Liver (tissue), 9 donors: ENCODE measurements around the gene GREB1L. TPM values are rescaled to one million over a fixed set of nuclear protein-coding genes. Genes with fewer than 3 reads are reported as not detected.
"Not testable (repeated sequence)": the region's sequence is repeated elsewhere in the genome, so short reads cannot be mapped to it uniquely, and the experiment has no call there.

ENCODE experiments used
- DNase-seq: peaks from one replicate; pipeline ENCODE4 v3.0.0-alpha.2; 2017; ENCODE audit warnings: low spot score
- H3K27ac ChIP-seq, 2 donors: one replicate each; pipeline ENCODE4 v1.7.0; 2013; ENCODE audit warnings: inconsistent platforms in 2 of 2, low read length in 2 of 2, control low read depth in 1 of 2, low read depth in 1 of 2, mild to moderate bottlenecking in 1 of 2
- H3K27me3 ChIP-seq, 4 donors: one replicate each; pipeline versions ENCODE4 v1.6.1 to v1.7.0; 2013; ENCODE audit warnings: low read length in 3 of 4, inconsistent platforms in 1 of 4, mild to moderate bottlenecking in 1 of 4, moderate library complexity in 1 of 4; ENCODE audit not compliant: control insufficient read depth in 4 of 4, insufficient read depth in 4 of 4
- H3K36me3 ChIP-seq, 4 donors: one replicate each; pipeline versions ENCODE4 v1.6.1 to v1.7.0; 2013; ENCODE audit warnings: low read length in 3 of 4, mild to moderate bottlenecking in 3 of 4, low read depth in 1 of 4, moderate library complexity in 1 of 4; ENCODE audit not compliant: control insufficient read depth in 4 of 4, insufficient read depth in 3 of 4
- H3K4me1 ChIP-seq, 4 donors: one replicate each; pipeline versions ENCODE4 v1.6.1 to v1.7.0; 2013; ENCODE audit warnings: low read length in 3 of 4, mild to moderate bottlenecking in 3 of 4, moderate library complexity in 1 of 4; ENCODE audit not compliant: control insufficient read depth in 4 of 4, insufficient read depth in 4 of 4
- H3K4me3 ChIP-seq, 3 donors: one replicate each; pipeline versions ENCODE4 v1.6.1 to v1.7.0; 2013; ENCODE audit warnings: low read length in 3 of 3, control low read depth in 1 of 3, low read depth in 1 of 3, mild to moderate bottlenecking in 1 of 3
- H3K9ac ChIP-seq, 2 donors: one replicate each; pipeline ENCODE4 v1.7.0; 2013; ENCODE audit warnings: low read length in 2 of 2, mild to moderate bottlenecking in 2 of 2, moderate library complexity in 2 of 2, control low read depth in 1 of 2, low read depth in 1 of 2
- H3K9me3 ChIP-seq, 4 donors: one replicate each; pipeline versions ENCODE4 v1.6.1 to v1.7.0; 2013; ENCODE audit warnings: low read length in 3 of 4; ENCODE audit not compliant: control insufficient read depth in 4 of 4
- ATF3 ChIP-seq: IDR thresholded peaks from 2 replicates; pipeline ENCODE4 v1.6.1; 2016; ENCODE audit warnings: antibody characterized with exemption
- CTCF ChIP-seq: fragments of 150-350 bp; IDR thresholded peaks from 2 replicates; pipeline ENCODE4 v1.5.1; 2017; ENCODE audit warnings: improper control_type of control experiment, low read depth, low read length; ENCODE audit not compliant: missing input control
- EGR1 ChIP-seq, 2 donors: IDR thresholded peaks; 2 replicates each; pipeline ENCODE4 v1.6.1; 2016 to 2018; ENCODE audit warnings: antibody characterized with exemption in 2 of 2, low read depth in 2 of 2
- FOXA1 ChIP-seq: IDR thresholded peaks from 2 replicates; pipeline ENCODE4 v1.6.1; 2016; ENCODE audit warnings: antibody characterized with exemption
- GABPA ChIP-seq, 2 donors: IDR thresholded peaks in 1 of 2; conservative IDR thresholded peaks in 1 of 2; 2 replicates each; pipeline ENCODE4 v1.6.1; 2016; ENCODE audit warnings: antibody characterized with exemption in 2 of 2, mild to moderate bottlenecking in 1 of 2, moderate library complexity in 1 of 2
- HNF4A ChIP-seq, 2 donors: conservative IDR thresholded peaks; 2 replicates each; pipeline ENCODE4 v1.6.1; 2016; ENCODE audit warnings: antibody characterized with exemption in 2 of 2, mild to moderate bottlenecking in 2 of 2
- HNF4G ChIP-seq: IDR thresholded peaks from 2 replicates; pipeline ENCODE4 v1.6.1; 2016; ENCODE audit warnings: antibody characterized with exemption
- JUND ChIP-seq, 2 donors: IDR thresholded peaks; 2 replicates each; pipeline ENCODE4 v1.6.1; 2016; ENCODE audit warnings: antibody characterized with exemption in 2 of 2
- MAX ChIP-seq: IDR thresholded peaks from 2 replicates; pipeline ENCODE4 v1.6.1; 2016; ENCODE audit warnings: antibody characterized with exemption
- NR2F2 ChIP-seq: IDR thresholded peaks from 2 replicates; pipeline ENCODE4 v1.6.1; 2016; ENCODE audit warnings: antibody characterized with exemption
- RAD21 ChIP-seq, 2 donors: IDR thresholded peaks; 2 replicates each; pipeline ENCODE4 v1.6.1; 2016; ENCODE audit warnings: antibody characterized with exemption in 2 of 2, mild to moderate bottlenecking in 2 of 2
- REST ChIP-seq: IDR thresholded peaks from 2 replicates; pipeline ENCODE4 v1.6.1; 2016; ENCODE audit warnings: antibody characterized with exemption, mild to moderate bottlenecking
- RXRA ChIP-seq, 2 donors: IDR thresholded peaks; 2 replicates each; pipeline ENCODE4 v1.6.1; 2017 to 2018; ENCODE audit warnings: antibody characterized with exemption in 2 of 2, mild to moderate bottlenecking in 1 of 2
- SP1 ChIP-seq: IDR thresholded peaks from 2 replicates; pipeline ENCODE4 v1.6.1; 2018; ENCODE audit warnings: antibody characterized with exemption, mild to moderate bottlenecking
- TAF1 ChIP-seq: conservative IDR thresholded peaks from 2 replicates; pipeline ENCODE4 v1.6.1; 2016; ENCODE audit warnings: antibody characterized with exemption, mild to moderate bottlenecking
- YY1 ChIP-seq: IDR thresholded peaks from 2 replicates; pipeline ENCODE4 v1.6.1; 2016; ENCODE audit warnings: antibody characterized with exemption, mild to moderate bottlenecking
- ZBTB33 ChIP-seq: IDR thresholded peaks from 2 replicates; pipeline ENCODE4 v1.6.1; 2016; ENCODE audit warnings: antibody characterized with exemption
- WGBS: extraction: QIAGEN DNeasy Blood & Tissue Kit; methylation state at CpG from one replicate; pipeline ENCODE4 v1.1.7; 2013; 5-methylcytosine and 5-hydroxymethylcytosine counted together
- polyA plus RNA-seq, 2 donors: library from polyadenylated mRNA; stranded (reverse) in 1 of 2; unstranded in 1 of 2; fragments of 200-250 nt in 1 of 2; fragments of >200 nt in 1 of 2; fragmentation: Nextera tagmentation in 1 of 2; extraction: Ambion mirVana in 1 of 2; gene quantifications; one replicate each; pipeline versions ENCODE4 v1.2.1 to v1.2.3, GENCODE V29; 2013 to 2015
- total RNA-seq, 2 donors: library from RNA; depleted of rRNA; stranded (reverse); fragments of >200 nt; gene quantifications; one replicate each; pipeline ENCODE4 v1.2.3, GENCODE V29; 2014
- donor health status: healthy.
- donor health status: healthy.
- donor health status: healthy.
- donor health status: healthy.
- donor health status: healthy.

The GREB1L gene
- total and polyA plus RNA-seq, 4 donors = 1.2 to 13.1 (median 3.0) TPM

GRCh38 chr18:21313576-21313975 is 71.5 kb downstream of the GREB1L start:
- H3K9me3 ChIP-seq = no peaks in the 10 kb centered on the region
- no peak for TF ChIP-seq SP1
- no peak for TF ChIP-seq GABPA (IDR thresholded peaks at IDR 0.05 in 1 of 2, conservative IDR thresholded peaks at IDR 0.05 in 1 of 2)
- no peak for TF ChIP-seq ZBTB33
- no peak for TF ChIP-seq EGR1 (IDR thresholded peaks at IDR 0.05; ENCODE audit: low read depth in 2 of 2)
- no peak for TF ChIP-seq FOXA1
- no peak for TF ChIP-seq RAD21 (IDR thresholded peaks at IDR 0.05)
- TF ChIP-seq CTCF = no peak
- TF ChIP-seq MAX = no peak
- no peak for TF ChIP-seq HNF4A (conservative IDR thresholded peaks at IDR 0.05)
- no peak for TF ChIP-seq JUND (IDR thresholded peaks at IDR 0.05)
- no peak for TF ChIP-seq ATF3
- no peak for TF ChIP-seq RXRA (IDR thresholded peaks at IDR 0.05)
- no peak for TF ChIP-seq NR2F2
- TF ChIP-seq TAF1 = no peak
- TF ChIP-seq REST = no peak
- TF ChIP-seq YY1 = no peak
- no peak for TF ChIP-seq HNF4G
- WGBS = 93% methylated on average over 1 of the region's 1 CpG

GRCh38 chr18:21314724-21315123 is 72.7 kb downstream of the GREB1L start:
- Histone ChIP-seq H3K27me3 (no peaks in the 10 kb centered on the region), H3K4me3 (no peak overlapping the region), H3K9ac (no peak overlapping the region), H3K27ac (no peak overlapping the region), H3K4me1 (no peaks in the 10 kb centered on the region), H3K36me3 (no peaks in the 10 kb centered on the region), H3K9me3 (no peaks in the 10 kb centered on the region)
- TF ChIP-seq JUND (IDR thresholded peaks at IDR 0.05) = no peak
- no peak for TF ChIP-seq NR2F2
- no peak for TF ChIP-seq RXRA (IDR thresholded peaks at IDR 0.05)
- no peak for DNase-seq

More at GRCh38 chr18:21313576-21313975, 71.5 kb downstream of the GREB1L start:
- H3K27ac ChIP-seq = no peak overlapping the region
- no peak overlapping the region for H3K9ac ChIP-seq
- no peak overlapping the region for H3K4me3 ChIP-seq
- H3K4me1 ChIP-seq = no peaks in the 10 kb centered on the region
- H3K36me3 ChIP-seq = no peaks in the 10 kb centered on the region
- no peak for DNase-seq
- no peaks in the 10 kb centered on the region for H3K27me3 ChIP-seq

- H3K4me1 ChIP-seq, H3K9me3 ChIP-seq, H3K27me3 ChIP-seq, H3K36me3 ChIP-seq, H3K27ac ChIP-seq, DNase-seq, H3K9ac ChIP-seq, H3K4me3 ChIP-seq: not testable (repeated sequence)
- 98% methylated on average over 5 of the region's 5 CpGs for WGBS
Observed at GRCh38 chr18:21315126-21315525, 73.1 kb downstream of the GREB1L start.
